Activated T-cell treated with anti-CD3 and anti-CD28 coated beads, Interleukin-2, amount 50 U/mL, for 72 hours (primary cell): ENCODE data around the gene LY6G5C. TPM values are rescaled to one million over a fixed set of nuclear protein-coding genes. Genes with fewer than 3 reads are reported as not detected.

Source experiments
- ATAC-seq, 2 donors: fragments of 150-1000 bp; cut with Tn5 transposase; replicated peaks in 1 of 2; 2 replicates each; pipeline ENCODE4 v1.10.0; 2021; ENCODE audit warnings: moderate library complexity in 2 of 2, mild to moderate bottlenecking in 1 of 2
- DNase-seq, 2 donors: peaks; one replicate each; pipeline ENCODE4 v3.0.0; 2021 to 2022; ENCODE audit warnings: mixed read lengths in 1 of 2
- H3K27ac Mint-ChIP-seq: one replicate; pipeline ENCODE4 v1.8.0; 2022; ENCODE audit warnings: mild to moderate bottlenecking, moderate library complexity, mixed read lengths
- H3K27me3 Mint-ChIP-seq: one replicate; pipeline ENCODE4 v1.8.0; 2022; ENCODE audit warnings: low read depth, mixed read lengths
- H3K36me3 Mint-ChIP-seq, 2 donors: one replicate each; pipeline ENCODE4 v1.8.0; 2022; ENCODE audit warnings: mixed read lengths in 2 of 2, mild to moderate bottlenecking in 1 of 2; ENCODE audit not compliant: insufficient read depth in 2 of 2
- H3K4me1 Mint-ChIP-seq: one replicate; pipeline ENCODE4 v1.8.0; 2022; ENCODE audit warnings: low read depth, mixed read lengths
- H3K4me3 Mint-ChIP-seq, 2 donors: one replicate each; pipeline ENCODE4 v1.8.0; 2022; ENCODE audit warnings: mild to moderate bottlenecking in 2 of 2, mixed read lengths in 2 of 2, moderate library complexity in 2 of 2
- H3K9me3 Mint-ChIP-seq, 2 donors: one replicate each; pipeline ENCODE4 v1.8.0; 2022; ENCODE audit warnings: mixed read lengths in 2 of 2
- total RNA-seq, 2 donors: library from RNA; stranded (reverse); gene quantifications; one replicate each; pipeline ENCODE4 v1.2.3, GENCODE V29; 2022

The LY6G5C gene
- total RNA-seq, 2 donors from 2014 or later = 2.3 to 6.9 TPM

DNA sequence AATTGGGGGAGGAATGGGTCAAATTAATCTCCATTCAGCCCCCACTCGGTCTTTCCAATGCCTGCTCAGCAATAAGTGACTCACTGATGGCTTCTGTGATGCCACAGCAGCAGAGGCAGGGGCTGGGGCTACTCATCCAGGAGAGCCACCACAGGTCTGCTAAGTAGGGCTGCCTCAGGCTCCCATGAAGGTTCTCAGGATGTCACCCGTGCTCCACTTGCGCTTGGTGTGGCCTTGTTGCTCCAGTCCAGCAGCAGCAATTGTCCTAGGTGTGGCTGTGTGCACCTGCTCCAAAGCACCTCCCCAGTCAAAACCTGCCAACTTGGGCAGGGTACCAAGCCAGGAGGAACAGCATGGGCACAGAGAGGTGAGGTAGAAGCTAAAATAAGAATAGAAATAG lies 41.3 kb upstream of the LY6G5C start:
- ATAC-seq (no peak), DNase-seq (no peak)
- peaks cover 0 to 2% of the 10 kb centered on the region in 2 donors for H3K36me3 Mint-ChIP-seq
- no peak overlapping the region for H3K4me3 Mint-ChIP-seq
- no peaks in the 10 kb centered on the region for H3K27me3 Mint-ChIP-seq
- no peak overlapping the region for H3K27ac Mint-ChIP-seq
- H3K4me1 Mint-ChIP-seq = peaks cover 28% of the 10 kb centered on the region
- H3K9me3 Mint-ChIP-seq = no peaks in the 10 kb centered on the region

DNA sequence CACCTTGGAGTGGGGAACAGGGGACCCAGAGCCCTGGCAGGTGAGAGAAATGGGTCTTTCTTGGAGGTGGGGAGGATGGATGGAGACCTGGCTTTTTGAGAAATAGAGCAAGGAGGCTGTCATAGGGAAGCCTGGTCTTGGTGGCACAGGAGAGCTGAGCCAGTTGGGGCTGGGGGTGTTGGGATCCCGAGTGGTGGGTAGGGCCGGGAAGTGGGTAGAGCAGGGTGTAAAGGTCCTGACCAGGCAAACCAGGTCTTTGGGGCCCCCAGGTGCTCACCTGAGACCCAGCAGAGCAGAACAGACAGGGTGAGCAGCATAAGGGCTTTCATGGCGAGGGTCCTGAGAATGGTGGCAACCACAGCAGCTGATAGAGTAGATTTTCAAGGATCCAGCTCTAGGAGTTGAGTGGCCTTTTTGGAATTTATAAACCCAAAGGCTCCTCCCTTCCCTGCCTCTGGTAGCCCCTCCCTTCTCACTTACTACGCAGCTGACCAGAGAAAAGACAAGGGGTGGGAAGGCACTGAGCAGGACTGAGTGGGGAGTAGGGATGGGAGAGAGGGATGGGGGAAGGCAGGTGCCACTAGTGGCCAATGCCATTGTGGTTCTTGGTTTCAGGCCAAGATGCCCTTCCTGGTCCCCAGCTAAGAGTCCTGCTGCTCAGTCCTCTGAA lies 40.6 kb upstream of the LY6G5C start, which contains the start of gene LY6G6C:
LY6G6C (minus strand) TSS at position 396 of the 670 bp plus-strand sequence; CDS start at position 329, 67 bp downstream.
- Mint-ChIP-seq H3K4me3 (no peak within 1 kb of the TSS), H3K27me3 (no peaks in the 10 kb centered on the region), H3K4me1 (peaks cover 21% of the 10 kb centered on the region), H3K9me3 (no peaks in the 10 kb centered on the region), H3K36me3 (peaks cover 0 to 2% of the 10 kb centered on the region in 2 donors), H3K27ac (no peak within 1 kb of the TSS)
- ATAC-seq = no peak
- no peak for DNase-seq

DNA sequence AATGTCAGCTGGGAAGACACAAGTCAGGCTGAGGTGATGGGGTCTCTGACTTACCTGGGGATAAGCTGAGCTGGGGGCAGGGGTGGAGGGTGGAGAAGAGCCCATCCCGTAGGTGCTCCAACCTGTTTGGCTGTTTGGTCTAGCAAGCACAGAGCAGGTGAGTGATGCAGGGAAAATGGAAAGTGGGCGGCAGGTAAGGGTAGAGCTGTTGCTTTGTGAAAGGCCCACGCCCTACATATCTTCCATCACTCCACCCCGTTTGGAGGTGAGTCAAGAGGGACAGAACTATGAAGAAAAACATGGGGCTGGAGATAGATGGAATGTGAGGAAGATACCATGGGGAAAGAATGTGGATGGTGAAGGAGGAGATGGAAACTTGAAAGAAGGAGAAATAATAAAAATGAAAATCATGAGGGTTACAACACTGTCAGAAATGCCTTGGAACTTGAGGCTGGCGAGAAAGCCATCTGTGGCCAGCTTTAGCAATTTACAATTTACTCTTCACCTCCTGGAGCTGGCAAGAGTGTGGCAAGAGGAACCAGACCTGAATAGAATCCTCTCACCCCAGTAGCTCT lies 39.4 kb upstream of the LY6G5C start:
- no peaks in the 10 kb centered on the region for H3K36me3 Mint-ChIP-seq
- H3K27me3 Mint-ChIP-seq = no peaks in the 10 kb centered on the region
- H3K4me1 Mint-ChIP-seq = peaks cover 9% of the 10 kb centered on the region
- ATAC-seq = no peak
- no peaks in the 10 kb centered on the region for H3K9me3 Mint-ChIP-seq
- no peak for DNase-seq
- no peak overlapping the region for H3K27ac Mint-ChIP-seq
- H3K4me3 Mint-ChIP-seq = no peak overlapping the region

GRCh38 chr6:31719001-31719400 lies 38.1 kb upstream of the LY6G5C start:
- Mint-ChIP-seq H3K36me3 (no peaks in the 10 kb centered on the region), H3K4me3 (no peak overlapping the region), H3K27ac (no peak overlapping the region), H3K4me1 (peaks cover 13% of the 10 kb centered on the region), H3K9me3 (no peaks in the 10 kb centered on the region), H3K27me3 (peaks cover 3% of the 10 kb centered on the region)
- DNase-seq (no peak), ATAC-seq (no peak)

DNA sequence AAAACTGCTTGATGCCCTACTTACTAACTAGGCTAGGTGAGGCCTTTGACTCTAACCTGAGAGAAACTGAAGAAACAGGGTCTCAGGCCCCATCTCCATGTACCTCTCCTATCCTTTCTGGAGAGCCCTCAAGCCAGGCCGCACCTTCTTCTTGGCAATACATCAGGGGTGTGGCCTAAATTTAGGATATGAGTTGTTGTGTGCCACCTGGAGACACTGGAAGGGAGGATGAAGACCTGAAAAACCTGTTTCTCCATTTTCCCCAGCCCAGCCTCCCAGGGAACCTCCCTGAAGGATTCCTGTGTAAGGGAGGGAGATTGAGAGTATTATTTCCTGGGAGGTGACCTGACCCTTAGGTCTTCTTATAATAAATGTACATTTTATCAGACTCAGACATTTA lies 37.4 kb upstream of the LY6G5C start:
- H3K4me1 Mint-ChIP-seq = peaks cover 13% of the 10 kb centered on the region
- H3K4me3 Mint-ChIP-seq = no peak overlapping the region
- ATAC-seq (no peak), DNase-seq (no peak)
- peaks cover 6% of the 10 kb centered on the region for H3K27me3 Mint-ChIP-seq
- no peaks in the 10 kb centered on the region for H3K9me3 Mint-ChIP-seq
- H3K36me3 Mint-ChIP-seq = no peaks in the 10 kb centered on the region
- H3K27ac Mint-ChIP-seq = no peak overlapping the region

GRCh38 chr6:31717499-31718222 lies 36.8 kb upstream of the LY6G5C start:
- no peak overlapping the region for H3K4me3 Mint-ChIP-seq
- DNase-seq (no peak), ATAC-seq (no peak)
- no peaks in the 10 kb centered on the region for H3K9me3 Mint-ChIP-seq
- no peak overlapping the region for H3K27ac Mint-ChIP-seq
- peaks cover 11% of the 10 kb centered on the region for H3K4me1 Mint-ChIP-seq
- H3K27me3 Mint-ChIP-seq = peaks cover 6% of the 10 kb centered on the region
- no peaks in the 10 kb centered on the region for H3K36me3 Mint-ChIP-seq

- Mint-ChIP-seq H3K9me3 (no peaks in the 10 kb centered on the region), H3K4me1 (peaks cover 15% of the 10 kb centered on the region), H3K4me3 (no peak within 1 kb of the TSS), H3K27me3 (peaks cover 6% of the 10 kb centered on the region), H3K27ac (no peak within 1 kb of the TSS), H3K36me3 (no peaks in the 10 kb centered on the region)
- no peak for ATAC-seq
- DNase-seq = no peak
Measured at GRCh38 chr6:31715022-31715958, 34.4 kb upstream of the LY6G5C start, which contains the start of gene LY6G6D. Gene LY6G6D (plus strand): TSS chr6:31715348. CDS start chr6:31715356, 8 bp downstream.

- DNase-seq = no peak
- no peak overlapping the region for H3K4me3 Mint-ChIP-seq
- no peak overlapping the region for H3K27ac Mint-ChIP-seq
- peaks cover 6% of the 10 kb centered on the region for H3K27me3 Mint-ChIP-seq
- no peak for ATAC-seq
- H3K4me1 Mint-ChIP-seq = peaks cover 15% of the 10 kb centered on the region
- no peaks in the 10 kb centered on the region for H3K9me3 Mint-ChIP-seq
- no peaks in the 10 kb centered on the region for H3K36me3 Mint-ChIP-seq
Measured at GRCh38 chr6:31713991-31714684, 33.3 kb upstream of the LY6G5C start.

DNA sequence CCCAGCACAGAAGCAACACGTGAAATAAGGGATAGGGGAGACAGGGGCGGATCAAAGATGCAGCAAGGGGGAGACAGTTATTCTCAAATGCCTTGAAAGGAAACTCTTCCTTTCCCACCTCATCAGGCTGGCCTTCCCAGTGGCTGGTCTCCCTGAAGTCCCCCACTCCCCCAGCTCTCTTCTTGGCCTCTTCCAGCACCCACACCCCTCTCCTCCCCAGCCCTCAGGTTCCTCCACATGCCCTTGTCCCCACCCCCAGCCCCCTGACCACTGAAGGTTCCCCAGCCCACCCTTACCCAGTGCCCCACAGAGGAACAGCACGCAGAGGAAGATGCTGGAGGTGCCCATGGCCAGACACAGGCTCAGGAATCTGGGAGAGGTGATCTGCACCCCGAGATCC lies 32.6 kb upstream of the LY6G5C start:
- no peak overlapping the region for H3K27ac Mint-ChIP-seq

DNA sequence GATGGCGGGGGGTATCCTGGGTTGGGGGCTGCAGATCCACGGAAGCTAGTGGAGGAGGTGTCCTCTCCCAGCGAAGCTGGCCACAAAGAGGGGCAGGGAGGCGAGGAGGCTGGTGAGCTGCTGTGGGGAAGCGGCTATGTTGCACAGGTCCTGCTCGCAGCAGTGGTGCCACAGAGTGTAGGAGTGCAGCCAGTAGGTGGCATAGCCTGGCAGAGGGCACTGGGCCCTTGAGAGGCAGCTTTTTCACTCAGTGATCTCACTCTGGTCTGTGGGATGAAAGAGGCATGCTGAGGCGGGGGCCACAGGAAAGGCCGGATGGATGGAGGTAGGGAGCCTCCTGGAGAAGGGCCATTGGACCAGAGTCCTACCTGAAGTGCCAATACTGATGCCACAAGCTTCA lies 31.4 kb upstream of the LY6G5C start:
- peaks cover 6% of the 10 kb centered on the region for H3K27me3 Mint-ChIP-seq
- H3K36me3 Mint-ChIP-seq = no peaks in the 10 kb centered on the region
- H3K9me3 Mint-ChIP-seq = no peaks in the 10 kb centered on the region
- H3K4me1 Mint-ChIP-seq = peaks cover 15% of the 10 kb centered on the region
- no peak overlapping the region for H3K4me3 Mint-ChIP-seq
- no peak overlapping the region for H3K27ac Mint-ChIP-seq
- DNase-seq (no peak), ATAC-seq (peak; percentile 44 to 52)

More for the DNA sequence above, 32.6 kb upstream of the LY6G5C start:
- peaks cover 6% of the 10 kb centered on the region for H3K27me3 Mint-ChIP-seq
- peaks cover 15% of the 10 kb centered on the region for H3K4me1 Mint-ChIP-seq
- H3K9me3 Mint-ChIP-seq = no peaks in the 10 kb centered on the region
- H3K4me3 Mint-ChIP-seq = no peak overlapping the region
- no peaks in the 10 kb centered on the region for H3K36me3 Mint-ChIP-seq
- no peak for DNase-seq
- no peak for ATAC-seq

GRCh38 chr6:31711233-31711632 lies 30.4 kb upstream of the LY6G5C start:
- H3K4me1 Mint-ChIP-seq = peaks cover 15% of the 10 kb centered on the region
- ATAC-seq (peak in 1 of 2 donors; percentile 38), DNase-seq (no peak)
- H3K27me3 Mint-ChIP-seq = peaks cover 6% of the 10 kb centered on the region
- no peak overlapping the region for H3K27ac Mint-ChIP-seq
- no peak overlapping the region for H3K4me3 Mint-ChIP-seq
- H3K36me3 Mint-ChIP-seq = no peaks in the 10 kb centered on the region
- no peaks in the 10 kb centered on the region for H3K9me3 Mint-ChIP-seq

- H3K27ac Mint-ChIP-seq = no peak overlapping the region
- H3K9me3 Mint-ChIP-seq = no peaks in the 10 kb centered on the region
- H3K4me3 Mint-ChIP-seq = peak overlapping the region in 1 of 2 donors; percentile 20
- ATAC-seq (no peak), DNase-seq (no peak)
- peaks cover 15% of the 10 kb centered on the region for H3K4me1 Mint-ChIP-seq
- H3K27me3 Mint-ChIP-seq = peaks cover 6% of the 10 kb centered on the region
- no peaks in the 10 kb centered on the region for H3K36me3 Mint-ChIP-seq
Measured at GRCh38 chr6:31710523-31711219, 29.8 kb upstream of the LY6G5C start.
